A673 (cell line): ENCODE results near the gene RAPGEF5.

ENCODE experiments used
- EZH2 ChIP-seq: fragments of 200-600 bp; sonication (generic); IDR thresholded peaks from 2 replicates; pipeline ENCODE4 v1.6.1; 2017; ENCODE audit warnings: borderline replicate concordance, low read depth, mild to moderate bottlenecking, mixed read lengths, antibody characterized with exemption, low read length; ENCODE audit not compliant: poor library complexity, severe bottlenecking
- TF ChIP-seq, protein P1 (sequence below): fragments of 300-800, 200-600 bp; sonication (generic); conservative IDR thresholded peaks from 2 replicates; pipeline ENCODE4 v1.5.1; 2017; ENCODE audit warnings: low read depth, mild to moderate bottlenecking, antibody characterized with exemption, low read length, moderate library complexity, mixed read lengths

DNA sequence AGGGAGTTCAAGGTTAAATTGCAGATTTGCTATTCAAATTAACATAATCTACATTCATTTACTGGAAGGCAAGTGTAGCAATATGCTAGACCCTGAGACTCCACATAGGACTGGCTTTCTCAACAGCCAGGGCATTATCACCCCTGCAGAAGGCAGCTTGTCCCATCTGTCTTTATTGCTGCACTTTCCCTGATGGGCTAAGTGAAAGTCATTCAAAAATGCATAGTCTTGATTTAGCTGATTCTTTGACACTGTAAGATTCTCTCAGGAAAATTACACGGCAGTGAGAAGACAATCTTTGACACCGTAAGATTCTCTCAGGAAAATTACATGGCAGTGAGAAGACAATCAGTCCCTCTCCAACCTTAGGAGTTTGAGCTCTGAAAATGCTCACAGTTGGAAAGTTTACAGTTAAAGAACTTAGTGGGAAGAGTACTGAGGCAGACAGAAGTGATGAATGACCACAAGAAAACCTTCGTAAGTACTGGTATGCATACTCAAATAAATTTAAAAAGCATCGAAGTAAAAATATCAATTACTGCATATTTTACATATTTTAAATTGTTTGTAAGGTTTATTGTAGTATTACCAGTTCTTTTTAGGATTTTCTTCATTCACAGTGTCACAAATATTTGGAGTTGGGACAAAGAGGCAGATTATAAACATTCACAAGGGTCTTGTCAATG is 88.9 kb downstream of the RAPGEF5 start:
- TF ChIP-seq, protein P1, sequence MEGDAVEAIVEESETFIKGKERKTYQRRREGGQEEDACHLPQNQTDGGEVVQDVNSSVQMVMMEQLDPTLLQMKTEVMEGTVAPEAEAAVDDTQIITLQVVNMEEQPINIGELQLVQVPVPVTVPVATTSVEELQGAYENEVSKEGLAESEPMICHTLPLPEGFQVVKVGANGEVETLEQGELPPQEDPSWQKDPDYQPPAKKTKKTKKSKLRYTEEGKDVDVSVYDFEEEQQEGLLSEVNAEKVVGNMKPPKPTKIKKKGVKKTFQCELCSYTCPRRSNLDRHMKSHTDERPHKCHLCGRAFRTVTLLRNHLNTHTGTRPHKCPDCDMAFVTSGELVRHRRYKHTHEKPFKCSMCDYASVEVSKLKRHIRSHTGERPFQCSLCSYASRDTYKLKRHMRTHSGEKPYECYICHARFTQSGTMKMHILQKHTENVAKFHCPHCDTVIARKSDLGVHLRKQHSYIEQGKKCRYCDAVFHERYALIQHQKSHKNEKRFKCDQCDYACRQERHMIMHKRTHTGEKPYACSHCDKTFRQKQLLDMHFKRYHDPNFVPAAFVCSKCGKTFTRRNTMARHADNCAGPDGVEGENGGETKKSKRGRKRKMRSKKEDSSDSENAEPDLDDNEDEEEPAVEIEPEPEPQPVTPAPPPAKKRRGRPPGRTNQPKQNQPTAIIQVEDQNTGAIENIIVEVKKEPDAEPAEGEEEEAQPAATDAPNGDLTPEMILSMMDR = no peak
- TF ChIP-seq EZH2 = no peak
